Measurements from ENCODE around the gene PUS7.

DNA sequence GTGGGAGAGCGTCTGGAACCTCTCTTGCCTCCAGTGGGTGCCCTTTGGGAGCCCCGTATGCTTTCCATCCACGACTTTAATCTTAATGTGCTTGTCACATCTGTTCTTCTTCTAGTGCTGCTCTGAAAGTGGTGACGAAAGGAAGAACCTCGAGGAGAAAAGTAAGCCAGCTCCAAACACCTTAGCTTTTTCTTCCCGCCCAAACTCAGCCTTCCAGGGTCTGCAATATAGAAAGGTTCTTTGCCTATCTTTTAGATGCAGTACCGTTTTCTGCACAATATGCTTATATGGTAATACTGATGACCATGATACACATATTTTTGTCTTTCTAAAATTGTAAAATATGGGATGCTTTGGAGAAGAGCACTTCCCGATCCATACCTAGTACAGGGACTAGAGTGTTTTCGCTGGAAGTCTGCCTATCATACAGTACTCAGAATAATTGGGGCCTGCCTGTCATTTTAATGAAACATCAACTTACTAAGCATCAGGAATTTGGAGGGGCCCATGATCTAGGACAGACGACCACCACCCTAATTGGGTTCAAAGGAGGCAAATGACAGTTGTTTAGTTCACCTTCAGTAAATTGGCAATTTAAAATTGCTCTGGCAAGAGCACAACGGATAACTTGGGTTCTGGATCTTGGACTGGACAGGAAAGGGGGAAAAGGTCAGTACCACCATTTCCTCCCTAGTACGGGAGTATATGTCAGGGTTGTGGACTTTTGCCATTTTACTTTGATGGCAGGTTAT, 10.8 kb upstream of the PUS7 start:
- TF ChIP-seq, protein P1, sequence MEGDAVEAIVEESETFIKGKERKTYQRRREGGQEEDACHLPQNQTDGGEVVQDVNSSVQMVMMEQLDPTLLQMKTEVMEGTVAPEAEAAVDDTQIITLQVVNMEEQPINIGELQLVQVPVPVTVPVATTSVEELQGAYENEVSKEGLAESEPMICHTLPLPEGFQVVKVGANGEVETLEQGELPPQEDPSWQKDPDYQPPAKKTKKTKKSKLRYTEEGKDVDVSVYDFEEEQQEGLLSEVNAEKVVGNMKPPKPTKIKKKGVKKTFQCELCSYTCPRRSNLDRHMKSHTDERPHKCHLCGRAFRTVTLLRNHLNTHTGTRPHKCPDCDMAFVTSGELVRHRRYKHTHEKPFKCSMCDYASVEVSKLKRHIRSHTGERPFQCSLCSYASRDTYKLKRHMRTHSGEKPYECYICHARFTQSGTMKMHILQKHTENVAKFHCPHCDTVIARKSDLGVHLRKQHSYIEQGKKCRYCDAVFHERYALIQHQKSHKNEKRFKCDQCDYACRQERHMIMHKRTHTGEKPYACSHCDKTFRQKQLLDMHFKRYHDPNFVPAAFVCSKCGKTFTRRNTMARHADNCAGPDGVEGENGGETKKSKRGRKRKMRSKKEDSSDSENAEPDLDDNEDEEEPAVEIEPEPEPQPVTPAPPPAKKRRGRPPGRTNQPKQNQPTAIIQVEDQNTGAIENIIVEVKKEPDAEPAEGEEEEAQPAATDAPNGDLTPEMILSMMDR (IDR thresholded peaks at IDR 0.05): no peak
- no peak for TF ChIP-seq POLR2AphosphoS5 (IDR thresholded peaks at IDR 0.05)

Data from stomach (tissue), 4 donors.